Lung (tissue), 12 donors: ENCODE measurements around the gene RXRA. TPM values are rescaled to one million over a fixed set of nuclear protein-coding genes. Genes with fewer than 3 reads are reported as not detected.

Experiments
- ATAC-seq: fragments of 200-7000 bp; cut with Tn5 transposase; one replicate; pipeline ENCODE4 v1.9.1; 2020; ENCODE audit warnings: moderate number of reproducible peaks; ENCODE audit not compliant: insufficient read depth, low FRiP score
- DNase-seq, 3 donors: peaks; one replicate each; pipeline ENCODE4 v3.0.0-alpha.2; 2013 to 2017
- H3K27ac ChIP-seq, 2 donors: one replicate each; pipeline ENCODE4 v1.5.1; 2013; ENCODE audit warnings: mild to moderate bottlenecking in 2 of 2, moderate library complexity in 2 of 2, control low read depth in 1 of 2, inconsistent platforms in 1 of 2, low read depth in 1 of 2, low read length in 1 of 2
- H3K27me3 ChIP-seq, 3 donors: one replicate each; pipeline ENCODE4 v1.5.1; 2013; ENCODE audit warnings: low read length in 2 of 3; ENCODE audit not compliant: control insufficient read depth in 3 of 3, insufficient read depth in 3 of 3
- H3K36me3 ChIP-seq, 4 donors: one replicate each; pipeline ENCODE4 v1.5.1; 2013; ENCODE audit warnings: low read length in 4 of 4, mild to moderate bottlenecking in 1 of 4, moderate library complexity in 1 of 4; ENCODE audit not compliant: control insufficient read depth in 4 of 4, insufficient read depth in 4 of 4
- H3K4me1 ChIP-seq, 5 donors: one replicate each; pipeline ENCODE4 v1.5.1; 2013; ENCODE audit warnings: low read length in 5 of 5, mild to moderate bottlenecking in 2 of 5, moderate library complexity in 1 of 5; ENCODE audit not compliant: control insufficient read depth in 5 of 5, insufficient read depth in 5 of 5
- H3K4me3 ChIP-seq: one replicate; pipeline ENCODE4 v1.5.1; 2013; ENCODE audit warnings: mild to moderate bottlenecking, control low read depth, moderate library complexity
- H3K9ac ChIP-seq, 2 donors: one replicate each; pipeline ENCODE4 v1.5.1; 2013; ENCODE audit warnings: low read length in 2 of 2, control low read depth in 1 of 2; ENCODE audit not compliant: insufficient read depth in 1 of 2
- H3K9me3 ChIP-seq, 4 donors: one replicate each; pipeline ENCODE4 v1.5.1; 2013; ENCODE audit warnings: low read length in 3 of 4, mild to moderate bottlenecking in 1 of 4, moderate library complexity in 1 of 4; ENCODE audit not compliant: control insufficient read depth in 4 of 4, insufficient read depth in 3 of 4
- CTCF ChIP-seq: IDR thresholded peaks from 2 replicates; pipeline ENCODE4 v1.5.1; 2012; ENCODE audit warnings: mild to moderate bottlenecking; ENCODE audit errors: control extremely low read depth, extremely low read depth
- WGBS, 2 donors: extraction: QIAGEN DNeasy Blood & Tissue Kit; methylation state at CpG; one replicate each; pipeline ENCODE4 v1.1.7; 2013; 5-methylcytosine and 5-hydroxymethylcytosine counted together
- polyA plus RNA-seq, 2 donors: library from polyadenylated mRNA; stranded (reverse); fragments of 200-250 nt; gene quantifications; one replicate each; pipeline ENCODE4 v1.2.1, GENCODE V29; 2013
- total RNA-seq, 2 donors: library from RNA; depleted of rRNA in 1 of 2; stranded (reverse); fragments of >200 nt in 1 of 2; gene quantifications; one replicate each; pipeline ENCODE4 v1.2.1, GENCODE V29; 2014 to 2021
- donor health status: control.
- donor health status: control.
- donor health status: Bipolar disorder and iron deficiency.
- donor health status: healthy.
- donor health status: DM: yes; HTN: yes; CAD: no.

The RXRA gene
- total and polyA plus RNA-seq, 4 donors, result 24.2 to 85.2 (median 52.2) TPM

- Histone ChIP-seq H3K36me3 (peaks cover 0 to 57% (median 8%) of the 10 kb centered on the region in 4 donors), H3K9ac (no peak overlapping the region), H3K9me3 (no peaks in the 10 kb centered on the region), H3K4me3 (no peak overlapping the region), H3K27ac (no peak overlapping the region), H3K4me1 (peaks cover 0 to 13% (median 8%) of the 10 kb centered on the region in 5 donors), H3K27me3 (no peaks in the 10 kb centered on the region)
- no peak for TF ChIP-seq CTCF
- no peak for DNase-seq
- ATAC-seq, result no peak
- WGBS, 2 donors, result 90 to 97% methylated on average over 9 of the region's 9 CpGs
These were observed 99.6 kb downstream of the RXRA start for GRCh38 chr9:134425812-134426211.

- TF ChIP-seq CTCF, result no peak
- Histone ChIP-seq H3K27ac (no peak overlapping the region), H3K4me1 (peaks cover 0 to 13% (median 11%) of the 10 kb centered on the region in 5 donors), H3K27me3 (no peaks in the 10 kb centered on the region), H3K4me3 (no peak overlapping the region), H3K36me3 (peaks cover 0 to 56% (median 8%) of the 10 kb centered on the region in 4 donors), H3K9me3 (no peaks in the 10 kb centered on the region), H3K9ac (no peak overlapping the region)
- no peak for DNase-seq
- 90 to 95% methylated on average over 15 of the region's 15 CpGs for WGBS, 2 donors
- ATAC-seq, result no peak
These were observed 100.2 kb downstream of the RXRA start for GRCh38 chr9:134426436-134426835.

- H3K36me3 ChIP-seq, result peaks cover 0 to 60% (median 6%) of the 10 kb centered on the region in 4 donors
- DNase-seq, result no peak
- ATAC-seq, result no peak
- H3K27me3 ChIP-seq, result no peaks in the 10 kb centered on the region
- H3K9ac ChIP-seq, result no peak overlapping the region
- no peaks in the 10 kb centered on the region for H3K9me3 ChIP-seq
- no peak overlapping the region for H3K4me3 ChIP-seq
- no peak overlapping the region for H3K27ac ChIP-seq
- H3K4me1 ChIP-seq, result peaks cover 0 to 12% (median 7%) of the 10 kb centered on the region in 5 donors
- WGBS, 2 donors, result 87 to 90% methylated on average over 24 of the region's 24 CpGs
- no peak for TF ChIP-seq CTCF
These were observed 101.0 kb downstream of the RXRA start for GRCh38 chr9:134427153-134427782.

GRCh38 chr9:134428559-134428958, 102.3 kb downstream of the RXRA start:
- H3K27ac ChIP-seq, result no peak overlapping the region
- TF ChIP-seq CTCF, result no peak
- no peaks in the 10 kb centered on the region for H3K9me3 ChIP-seq
- H3K27me3 ChIP-seq, result no peaks in the 10 kb centered on the region
- no peak overlapping the region for H3K9ac ChIP-seq
- ATAC-seq (no peak), DNase-seq (no peak)
- H3K36me3 ChIP-seq, result peaks cover 0 to 52% (median 4%) of the 10 kb centered on the region in 4 donors
- H3K4me3 ChIP-seq, result no peak overlapping the region
- peaks cover 0 to 13% (median 7%) of the 10 kb centered on the region in 5 donors for H3K4me1 ChIP-seq
- WGBS, 2 donors, result 94% methylated on average over 14 of the region's 14 CpGs
